OCI-M2 (cell line): ENCODE results near the gene GPR25.

ENCODE experiments used
- DNase-seq: peaks from one replicate; lab custom pipeline; 2025; ENCODE audit not compliant: unreplicated experiment; lab: John Stamatoyannopoulos, UW

Gene GPR25

GRCh38 chr1:200869753-200870391, 2.9 kb upstream of the GPR25 start:
- no peak for DNase-seq

GRCh38 chr1:200873116-200873670, 412 bp downstream of the GPR25 start:
- DNase-seq, result no peak

DNA sequence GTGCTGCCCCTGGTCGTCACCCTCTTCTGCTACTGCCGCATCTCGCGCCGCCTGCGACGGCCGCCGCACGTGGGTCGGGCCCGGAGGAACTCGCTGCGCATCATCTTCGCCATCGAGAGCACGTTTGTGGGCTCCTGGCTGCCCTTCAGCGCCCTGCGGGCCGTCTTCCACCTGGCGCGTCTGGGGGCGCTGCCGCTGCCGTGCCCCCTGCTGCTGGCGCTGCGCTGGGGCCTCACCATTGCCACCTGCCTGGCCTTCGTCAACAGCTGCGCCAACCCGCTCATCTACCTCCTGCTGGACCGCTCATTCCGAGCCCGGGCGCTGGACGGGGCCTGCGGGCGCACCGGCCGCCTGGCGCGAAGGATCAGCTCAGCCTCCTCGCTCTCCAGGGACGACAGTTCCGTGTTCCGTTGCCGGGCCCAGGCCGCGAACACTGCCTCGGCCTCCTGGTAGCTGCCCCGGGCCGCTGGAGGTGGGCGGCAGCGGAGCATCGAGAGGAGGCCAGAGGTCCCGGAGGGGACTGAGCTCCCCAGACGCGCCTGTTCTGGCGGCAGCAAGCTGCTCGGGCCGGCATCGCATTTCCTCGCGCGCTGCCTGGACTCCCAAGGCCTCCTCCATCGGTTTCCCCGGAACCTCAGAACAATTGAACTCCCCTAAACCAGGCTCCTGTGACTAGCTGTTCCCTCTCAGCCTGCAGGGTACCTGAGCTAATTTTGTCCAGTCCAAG, 1.1 kb downstream of the GPR25 start:
- DNase-seq, result no peak

- DNase-seq, result no peak
These were observed 1.9 kb downstream of the GPR25 start for GRCh38 chr1:200874694-200875093.

DNA sequence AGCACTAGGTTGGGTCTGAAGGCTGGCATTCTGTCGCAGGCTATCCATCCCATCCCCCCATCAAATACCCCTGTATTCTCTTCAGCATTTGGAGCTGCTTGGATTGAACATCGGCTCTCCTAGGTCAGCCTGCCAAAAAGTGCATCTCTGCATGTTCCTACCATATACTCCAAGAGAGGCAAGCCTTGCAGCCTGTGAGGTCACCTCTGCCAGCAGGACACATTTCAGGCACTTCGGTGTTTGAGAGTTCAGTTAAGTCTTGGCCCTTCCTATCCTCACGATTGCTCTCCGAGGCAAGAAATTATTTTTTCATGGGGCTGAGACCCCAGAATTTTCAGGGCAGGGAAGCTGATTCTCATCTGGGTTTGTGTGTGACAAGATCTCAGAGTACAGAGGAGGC, 2.6 kb downstream of the GPR25 start:
- DNase-seq, result no peak

GRCh38 chr1:200877010-200877409, 4.2 kb downstream of the GPR25 start:
- no peak for DNase-seq

DNA sequence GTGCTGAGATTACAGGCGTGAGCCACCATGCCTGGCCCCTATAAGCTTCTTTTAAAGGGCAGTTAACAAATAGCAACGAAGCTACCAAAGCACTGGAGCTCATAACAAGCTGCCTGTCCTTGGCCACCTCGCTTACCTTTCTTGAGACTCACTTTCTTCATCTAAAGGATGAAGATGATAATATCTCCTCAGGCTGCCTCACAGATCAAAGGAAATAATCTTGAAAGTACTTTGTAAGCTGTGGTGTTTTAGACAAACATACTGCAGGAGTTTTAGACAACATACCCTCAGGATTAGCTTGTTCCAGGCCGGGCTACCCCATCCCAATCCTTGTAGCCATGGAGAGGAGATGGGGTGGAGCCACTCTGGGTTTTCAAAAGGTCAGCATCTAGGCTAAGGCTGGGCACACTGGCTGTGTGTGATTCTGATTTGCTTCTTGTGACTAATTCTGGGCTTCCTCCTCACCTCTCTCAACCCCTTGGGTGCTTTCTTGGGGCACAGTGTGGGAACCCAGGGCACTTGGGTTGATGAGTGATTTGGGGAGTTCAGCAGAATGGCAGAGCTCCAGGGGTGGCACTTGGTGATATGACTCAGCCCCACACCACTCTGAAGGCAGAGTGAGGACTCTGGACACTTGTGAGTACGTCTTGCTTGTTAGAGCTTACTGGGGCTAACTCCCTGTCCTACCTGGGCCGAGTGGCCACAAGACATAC, 5.2 kb downstream of the GPR25 start:
- no peak for DNase-seq

DNA sequence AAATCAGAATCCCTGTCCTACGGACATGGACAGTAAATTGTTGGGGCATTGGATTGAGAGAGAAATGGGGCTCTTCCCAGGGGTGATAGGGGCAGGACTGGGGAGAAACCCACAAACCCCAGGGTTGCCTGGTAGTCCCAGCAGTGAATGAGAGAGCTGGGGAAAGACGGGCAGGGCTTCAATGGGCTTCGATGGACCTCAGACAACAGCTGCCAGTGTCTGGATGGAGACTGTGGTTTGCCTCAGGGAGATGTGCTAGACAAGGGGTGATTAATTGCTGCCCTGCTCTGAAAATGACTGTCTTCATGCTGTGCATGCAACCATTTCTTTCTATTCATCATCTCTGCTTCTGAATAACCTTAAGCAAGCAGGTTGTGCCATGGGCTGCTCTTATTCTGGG, 7.4 kb downstream of the GPR25 start:
- no peak for DNase-seq

DNA sequence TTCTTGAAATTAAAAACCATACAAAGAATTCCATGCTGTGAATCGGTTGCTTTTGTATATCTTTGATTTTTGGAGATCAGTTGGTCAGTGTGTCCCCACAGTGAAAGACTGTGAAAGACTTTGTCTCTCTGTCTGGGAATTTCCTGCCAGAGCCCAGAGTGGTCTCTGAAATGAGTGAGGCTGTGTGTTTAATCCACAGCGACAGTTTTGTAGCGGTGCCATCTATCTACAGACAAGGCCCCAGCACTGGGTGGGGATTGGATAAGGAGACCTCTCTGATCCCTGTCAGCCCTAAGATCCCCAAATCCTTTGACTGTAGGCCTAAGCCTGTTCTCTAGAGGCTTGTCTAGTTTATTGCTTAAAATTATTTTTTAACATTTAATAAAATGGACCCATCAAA, 10.3 kb downstream of the GPR25 start:
- DNase-seq, result no peak

GRCh38 chr1:200885623-200886402, 13.0 kb downstream of the GPR25 start:
- DNase-seq, result no peak

DNA sequence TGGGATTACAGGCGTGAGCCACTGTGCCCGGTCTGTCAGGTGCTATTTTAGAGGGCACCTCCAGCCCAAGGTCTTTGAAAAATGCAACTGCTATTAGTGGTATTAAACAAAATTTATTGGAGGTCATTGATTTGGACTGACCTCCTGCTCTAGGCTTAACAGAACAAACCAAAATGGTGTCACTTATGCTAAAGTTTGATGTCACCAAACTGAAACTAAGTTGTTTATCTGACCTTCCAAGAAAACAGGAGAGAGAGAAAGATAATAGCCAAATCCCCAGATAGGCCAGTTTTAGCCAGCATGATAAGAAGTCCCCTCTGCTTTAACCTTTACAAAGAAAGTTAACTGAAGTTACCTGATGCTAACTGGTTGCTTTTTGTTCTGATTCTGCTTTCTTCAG, 13.8 kb downstream of the GPR25 start:
- no peak for DNase-seq

DNA sequence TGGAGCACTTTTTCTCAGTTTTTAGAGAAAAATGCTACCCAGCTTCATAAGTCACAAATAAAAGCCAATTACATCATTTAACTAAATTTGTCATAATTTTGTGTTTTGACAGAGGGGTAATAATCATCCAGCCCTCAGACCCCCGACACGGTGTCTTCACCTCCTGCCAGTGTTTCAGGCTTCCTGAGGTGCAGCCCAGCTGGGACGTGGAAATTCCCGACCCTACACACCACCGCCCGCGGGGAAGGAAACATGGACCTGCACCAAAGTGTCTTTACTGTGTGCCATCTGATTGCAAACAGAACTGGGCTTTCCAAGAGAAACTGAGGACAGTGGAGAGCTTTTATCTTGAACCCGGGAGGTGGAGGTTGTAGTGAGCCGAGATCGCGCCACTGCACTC, 14.3 kb downstream of the GPR25 start:
- no peak for DNase-seq

DNA sequence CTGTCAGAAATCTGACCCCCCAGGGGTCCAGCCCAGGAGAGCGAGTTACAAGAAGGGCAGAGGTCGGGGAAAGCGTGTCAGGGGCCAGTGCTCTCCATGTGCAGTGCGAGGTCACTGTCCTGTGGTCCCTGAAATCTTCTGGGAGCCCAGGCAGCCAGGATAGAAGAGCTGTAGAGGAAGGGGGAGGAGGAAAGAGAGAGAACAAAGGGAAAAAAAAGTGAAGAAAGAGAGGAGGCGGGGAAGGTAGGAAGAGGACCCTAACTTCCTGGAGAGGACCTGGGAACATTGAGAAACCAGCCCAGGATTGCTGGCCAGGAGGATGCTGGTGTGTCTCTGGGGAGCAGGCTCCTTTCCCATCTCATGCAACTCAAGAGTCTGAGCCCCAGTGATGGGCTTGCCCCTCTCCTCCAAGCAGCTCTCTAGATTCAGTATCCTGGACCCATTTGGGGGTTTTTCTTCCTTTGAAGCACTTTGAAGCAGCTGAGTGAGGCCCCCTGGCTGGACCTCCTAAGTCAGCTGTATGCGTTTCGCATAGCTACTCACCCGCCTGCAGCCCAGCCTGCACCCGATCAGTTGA, 15.1 kb downstream of the GPR25 start:
- DNase-seq, result no peak

GRCh38 chr1:200888349-200888838, 15.6 kb downstream of the GPR25 start:
- DNase-seq, result no peak

GRCh38 chr1:200889571-200889970, 16.8 kb downstream of the GPR25 start:
- no peak for DNase-seq

- no peak for DNase-seq
These were observed 17.2 kb downstream of the GPR25 start for GRCh38 chr1:200890027-200890426.

DNA sequence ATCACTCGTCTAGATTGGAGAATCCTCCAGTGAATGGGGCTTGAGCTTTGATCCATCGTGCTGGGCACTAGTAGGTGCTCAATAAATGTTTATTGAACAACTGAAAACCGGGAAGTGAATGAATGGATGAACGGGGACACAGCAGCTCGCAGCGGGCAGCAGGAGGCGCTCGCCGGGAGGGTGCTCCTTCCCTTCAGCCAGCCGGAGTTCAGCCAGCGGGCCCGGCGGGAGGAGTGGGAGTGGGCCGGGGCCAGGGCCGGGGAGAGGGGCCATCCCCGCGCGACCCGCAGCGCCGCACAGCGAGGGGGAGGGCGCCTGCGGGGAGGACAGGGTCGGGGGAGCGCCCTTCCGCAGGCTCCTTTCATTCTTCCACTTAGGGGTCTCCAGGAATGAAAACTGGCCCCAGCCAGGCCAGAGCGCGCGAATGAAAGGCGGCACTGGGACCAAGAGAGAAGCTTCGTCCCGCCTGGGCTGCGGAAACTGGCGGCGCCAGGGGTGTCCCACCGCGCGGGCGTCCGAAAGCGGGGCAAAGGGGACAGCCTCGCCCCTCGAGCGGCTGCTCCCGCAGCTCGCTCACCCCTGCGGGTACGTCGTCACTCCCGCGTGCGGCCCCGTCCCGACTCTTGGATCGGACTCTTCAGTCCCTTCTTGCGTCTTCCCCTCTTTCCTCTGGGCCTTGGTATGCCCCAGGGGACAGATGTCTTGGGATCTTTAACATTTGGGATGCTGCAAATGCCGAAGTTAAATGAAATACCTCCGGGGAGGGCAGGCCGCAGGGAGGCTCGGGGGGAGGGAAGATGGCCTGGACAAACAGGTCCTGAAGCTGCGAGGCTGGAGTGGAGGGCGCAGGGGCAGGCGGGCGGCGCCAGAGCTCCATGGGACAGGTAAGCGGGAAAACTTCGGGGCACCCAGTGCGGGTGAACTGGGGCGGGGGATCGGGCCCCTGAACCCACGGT, 18.3 kb downstream of the GPR25 start:
- no peak for DNase-seq

DNA sequence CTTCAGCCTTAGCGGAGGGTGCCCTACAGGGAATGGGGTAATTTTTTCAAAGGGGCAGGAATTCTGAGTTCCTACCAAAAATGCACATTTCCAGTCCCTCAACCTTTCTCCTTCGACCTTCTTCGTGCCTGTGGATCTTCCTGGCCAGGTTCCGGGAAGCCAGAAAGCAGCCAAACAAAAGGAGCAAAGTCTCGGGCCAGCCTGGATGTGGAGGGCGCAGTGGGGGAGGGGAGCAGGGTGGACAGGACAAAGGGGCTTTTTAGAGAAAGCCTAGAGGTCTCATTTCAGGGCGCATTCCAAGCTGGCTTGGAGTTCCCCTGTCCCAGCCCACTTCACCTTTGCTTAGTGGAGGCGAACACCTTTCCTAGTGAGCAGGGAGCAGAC, 19.0 kb downstream of the GPR25 start:
- no peak for DNase-seq

GRCh38 chr1:200892546-200892945, 19.8 kb downstream of the GPR25 start:
- no peak for DNase-seq

GRCh38 chr1:200892958-200893357, 20.2 kb downstream of the GPR25 start:
- no peak for DNase-seq
